ENCODE measurements around the gene PLIN1.

- TF ChIP-seq CTCF (optimal IDR thresholded peaks at IDR 0.05 in 1 of 3, IDR thresholded peaks at IDR 0.05 in 1 of 3, conservative IDR thresholded peaks at IDR 0.05 in 1 of 3; ENCODE audit: extremely low read depth in 1 of 3, insufficient read depth in 2 of 3, low read length in 3 of 3) = no peak
- no peak for TF ChIP-seq EZH2 (IDR thresholded peaks at IDR 0.05; ENCODE audit: low read length)
Measured at GRCh38 chr15:89649013-89649625, 30.0 kb downstream of the PLIN1 start.
